Measurements from ENCODE around the gene GNAS-AS1. TPM values are rescaled to one million over a fixed set of nuclear protein-coding genes. Genes with fewer than 3 reads are reported as not detected.
A peak's percentile ranks its signal among the peaks of the same experiment; 100 is the strongest.

GNAS-AS1 gene
- total RNA-seq, 1 donor from 2014 or later = not detected

GRCh38 chr20:58892141-58892931 is 41.6 kb upstream of the GNAS-AS1 start:
- H3K9me3 ChIP-seq = no peaks in the 10 kb centered on the region
- H3K4me3 ChIP-seq = peak overlapping the region; percentile 85 to 89
- H3K27me3 ChIP-seq = no peaks in the 10 kb centered on the region
- H3K36me3 ChIP-seq = no peaks in the 10 kb centered on the region
- DNase-seq (ENCODE audit: low spot score in 2 of 2) = peak; percentile 42 to 89
- intact Hi-C loops (cut with DNase I) = loop anchor here (5.0 to 10.0 kb wide), 3 partner anchors 140 to 1188 kb away; partner anchors contain the start of gene ATP5F1E
- peaks cover 4 to 38% of the 10 kb centered on the region in 2 donors for H3K4me1 ChIP-seq
- TF ChIP-seq, protein P1, sequence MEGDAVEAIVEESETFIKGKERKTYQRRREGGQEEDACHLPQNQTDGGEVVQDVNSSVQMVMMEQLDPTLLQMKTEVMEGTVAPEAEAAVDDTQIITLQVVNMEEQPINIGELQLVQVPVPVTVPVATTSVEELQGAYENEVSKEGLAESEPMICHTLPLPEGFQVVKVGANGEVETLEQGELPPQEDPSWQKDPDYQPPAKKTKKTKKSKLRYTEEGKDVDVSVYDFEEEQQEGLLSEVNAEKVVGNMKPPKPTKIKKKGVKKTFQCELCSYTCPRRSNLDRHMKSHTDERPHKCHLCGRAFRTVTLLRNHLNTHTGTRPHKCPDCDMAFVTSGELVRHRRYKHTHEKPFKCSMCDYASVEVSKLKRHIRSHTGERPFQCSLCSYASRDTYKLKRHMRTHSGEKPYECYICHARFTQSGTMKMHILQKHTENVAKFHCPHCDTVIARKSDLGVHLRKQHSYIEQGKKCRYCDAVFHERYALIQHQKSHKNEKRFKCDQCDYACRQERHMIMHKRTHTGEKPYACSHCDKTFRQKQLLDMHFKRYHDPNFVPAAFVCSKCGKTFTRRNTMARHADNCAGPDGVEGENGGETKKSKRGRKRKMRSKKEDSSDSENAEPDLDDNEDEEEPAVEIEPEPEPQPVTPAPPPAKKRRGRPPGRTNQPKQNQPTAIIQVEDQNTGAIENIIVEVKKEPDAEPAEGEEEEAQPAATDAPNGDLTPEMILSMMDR (IDR thresholded peaks at IDR 0.05) = no peak
- peak overlapping the region; percentile 99 to 100 for H3K27ac ChIP-seq

DNA sequence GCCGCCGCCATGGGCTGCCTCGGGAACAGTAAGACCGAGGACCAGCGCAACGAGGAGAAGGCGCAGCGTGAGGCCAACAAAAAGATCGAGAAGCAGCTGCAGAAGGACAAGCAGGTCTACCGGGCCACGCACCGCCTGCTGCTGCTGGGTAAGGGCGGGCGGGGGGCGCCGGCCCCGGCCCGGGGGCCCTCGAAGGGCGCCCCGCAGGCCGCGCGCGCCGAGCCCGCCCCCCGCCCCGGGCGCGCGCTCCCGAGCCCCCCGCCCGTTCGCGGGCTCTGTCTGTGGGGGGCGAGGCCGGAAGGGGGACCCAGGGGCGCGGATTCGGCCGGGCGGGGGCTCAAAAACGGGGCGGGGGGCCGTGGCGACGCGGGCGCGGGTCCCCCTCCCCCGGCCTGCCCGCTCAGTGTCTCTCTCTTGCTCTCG is 41.0 kb upstream of the GNAS-AS1 start:
- H3K9me3 ChIP-seq = no peaks in the 10 kb centered on the region
- TF ChIP-seq, protein P1 (IDR thresholded peaks at IDR 0.05) = no peak
- no peak for DNase-seq (ENCODE audit: low spot score in 2 of 2)
- no peaks in the 10 kb centered on the region for H3K36me3 ChIP-seq
- intact Hi-C loops (cut with DNase I) = loop anchor here (1.0 to 10.0 kb wide), 4 partner anchors 16 to 1187 kb away; partner anchors contain the start of gene ATP5F1E
- H3K27me3 ChIP-seq = no peaks in the 10 kb centered on the region
- peak overlapping the region; percentile 99 to 100 for H3K27ac ChIP-seq
- H3K4me1 ChIP-seq = peaks cover 4 to 36% of the 10 kb centered on the region in 2 donors
- H3K4me3 ChIP-seq = peak overlapping the region; percentile 85 to 89

- H3K4me3 ChIP-seq = peak overlapping the region; percentile 85 to 89
- intact Hi-C loops (cut with DNase I) = loop anchor here (1.0 to 10.0 kb wide), 4 partner anchors 16 to 1186 kb away; partner anchors contain the start of gene ATP5F1E
- no peaks in the 10 kb centered on the region for H3K36me3 ChIP-seq
- peak overlapping the region; percentile 99 to 100 for H3K27ac ChIP-seq
- DNase-seq (ENCODE audit: low spot score in 2 of 2) = peak in 1 of 2 donors; percentile 83
- peaks cover 4 to 31% of the 10 kb centered on the region in 2 donors for H3K4me1 ChIP-seq
- no peaks in the 10 kb centered on the region for H3K9me3 ChIP-seq
- no peaks in the 10 kb centered on the region for H3K27me3 ChIP-seq
- TF ChIP-seq, protein P1 (IDR thresholded peaks at IDR 0.05) = no peak
These were observed 40.5 kb upstream of the GNAS-AS1 start for GRCh38 chr20:58891086-58891717.

- peak in 1 of 2 donors; percentile 87 for DNase-seq (ENCODE audit: low spot score in 2 of 2)
- no peaks in the 10 kb centered on the region for H3K36me3 ChIP-seq
- H3K4me3 ChIP-seq = peak overlapping the region; percentile 85 to 89
These were observed 39.9 kb upstream of the GNAS-AS1 start for GRCh38 chr20:58890518-58891085.

More at GRCh38 chr20:58890518-58891085, 39.9 kb upstream of the GNAS-AS1 start:
- TF ChIP-seq, protein P1 (IDR thresholded peaks at IDR 0.05) = no peak
- peaks cover 4 to 25% of the 10 kb centered on the region in 2 donors for H3K4me1 ChIP-seq
- peak overlapping the region; percentile 99 to 100 for H3K27ac ChIP-seq
- intact Hi-C loops (cut with DNase I) = loop anchor here (1.0 to 10.0 kb wide), 4 partner anchors 17 to 1186 kb away; partner anchors contain the start of gene ATP5F1E
- H3K9me3 ChIP-seq = no peaks in the 10 kb centered on the region
- no peaks in the 10 kb centered on the region for H3K27me3 ChIP-seq

Measured in ascending aorta (tissue), 2 donors.